GM21367 (cell line): ENCODE data around the gene TRPV3.

ENCODE experiments used
- ATAC-seq: cut with Tn5 transposase; IDR thresholded peaks from one replicate; pipeline ENCODE4 v1.9.1; 2021; ENCODE audit not compliant: unreplicated experiment

The TRPV3 gene

DNA sequence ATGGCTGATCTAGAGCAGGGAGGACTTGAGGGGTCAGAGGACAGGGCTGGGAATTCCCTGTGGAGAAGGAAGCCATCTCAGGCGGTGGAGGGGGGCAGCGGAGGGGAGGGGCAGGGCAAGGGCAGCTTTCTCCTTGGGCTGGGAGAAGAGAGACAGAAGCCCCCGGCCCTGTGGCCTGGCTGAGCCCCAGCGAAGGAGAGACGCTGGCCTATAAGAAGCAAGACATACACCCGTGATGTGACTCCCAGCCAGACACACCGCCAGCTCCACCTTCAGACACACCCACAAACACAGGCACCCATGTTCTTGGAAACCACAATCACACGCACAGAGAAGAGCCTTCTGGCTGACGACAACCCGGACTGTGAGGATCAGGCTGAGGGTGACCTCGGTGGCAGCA is 10.0 kb downstream of the TRPV3 start:
- ATAC-seq = no peak

DNA sequence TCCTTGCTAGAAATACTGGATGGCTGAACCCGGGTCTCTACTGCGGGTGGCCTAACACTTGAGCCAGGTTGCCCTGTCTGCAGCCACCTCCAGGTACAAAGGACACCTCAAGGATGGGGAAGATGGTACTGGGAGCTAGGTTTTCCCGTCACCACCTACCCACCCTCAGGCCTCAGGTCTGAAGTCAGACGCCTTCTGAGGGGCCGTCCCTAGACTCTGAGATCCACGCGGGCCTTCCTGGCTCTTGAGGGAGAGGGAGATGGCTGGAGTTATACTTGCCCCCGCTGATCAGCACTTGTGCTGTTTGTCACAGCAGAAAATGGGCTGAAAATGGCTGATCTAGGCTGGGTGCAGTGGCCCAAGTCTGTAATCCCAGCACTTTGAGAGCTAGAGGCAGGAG is 10.6 kb downstream of the TRPV3 start:
- no peak for ATAC-seq

DNA sequence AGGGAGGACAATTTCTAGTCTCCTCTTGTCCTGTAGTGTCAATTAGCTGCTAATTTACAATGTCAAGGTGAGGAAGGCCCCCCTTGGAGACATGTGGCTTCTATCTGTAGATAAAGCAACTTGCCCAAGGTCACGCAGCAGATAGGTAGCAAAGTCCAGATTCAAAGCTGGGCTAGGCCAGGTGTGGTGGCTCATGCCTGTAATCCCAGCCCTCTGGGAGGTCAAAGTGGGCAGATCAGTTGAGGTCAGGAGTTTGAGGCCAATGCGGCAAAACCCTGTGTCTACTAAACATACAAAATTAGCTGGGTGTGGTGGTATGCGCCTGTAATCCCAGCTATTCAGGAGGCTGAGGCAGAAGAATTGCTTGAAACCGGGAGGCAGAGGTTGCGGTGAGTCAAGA is 11.1 kb downstream of the TRPV3 start:
- no peak for ATAC-seq

DNA sequence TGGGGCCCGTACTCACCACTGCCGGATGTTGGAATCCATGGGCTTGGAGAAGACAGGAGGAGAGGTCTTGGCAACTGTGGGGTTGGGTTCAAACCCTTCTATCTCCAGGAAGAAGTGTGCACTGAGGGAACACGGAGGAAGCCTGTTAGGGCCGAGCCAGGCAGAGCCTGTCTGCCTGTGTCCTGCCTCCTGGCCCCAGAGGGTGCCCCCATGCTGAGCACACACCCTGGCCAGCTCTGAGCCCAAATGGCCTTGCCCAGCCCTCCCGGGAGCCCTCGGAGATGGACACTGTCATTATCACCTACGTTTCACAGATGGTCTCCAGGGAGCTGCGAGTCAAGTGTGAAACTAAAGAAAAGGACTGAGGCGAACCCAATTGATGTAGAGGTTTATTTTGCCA is 12.5 kb downstream of the TRPV3 start:
- no peak for ATAC-seq

DNA sequence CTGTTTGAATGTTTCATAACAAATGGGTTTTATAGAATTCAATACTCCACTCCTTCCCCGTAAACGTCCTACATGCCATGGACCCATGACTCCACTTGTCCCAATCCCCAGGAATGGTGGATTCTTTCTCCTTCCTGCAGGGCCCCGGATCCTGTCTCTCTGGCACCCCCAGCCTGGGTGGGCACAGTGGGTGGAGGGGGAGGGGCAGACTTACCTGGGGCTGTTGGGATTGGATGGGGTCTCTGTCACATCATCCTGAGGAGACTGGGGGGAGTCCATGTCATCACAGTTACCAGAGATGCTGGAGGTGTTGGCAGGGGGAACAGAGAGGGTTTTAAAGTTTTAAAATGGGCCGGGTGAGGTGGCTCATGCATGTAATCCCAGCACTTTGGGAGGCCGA is 13.2 kb downstream of the TRPV3 start:
- ATAC-seq = no peak

DNA sequence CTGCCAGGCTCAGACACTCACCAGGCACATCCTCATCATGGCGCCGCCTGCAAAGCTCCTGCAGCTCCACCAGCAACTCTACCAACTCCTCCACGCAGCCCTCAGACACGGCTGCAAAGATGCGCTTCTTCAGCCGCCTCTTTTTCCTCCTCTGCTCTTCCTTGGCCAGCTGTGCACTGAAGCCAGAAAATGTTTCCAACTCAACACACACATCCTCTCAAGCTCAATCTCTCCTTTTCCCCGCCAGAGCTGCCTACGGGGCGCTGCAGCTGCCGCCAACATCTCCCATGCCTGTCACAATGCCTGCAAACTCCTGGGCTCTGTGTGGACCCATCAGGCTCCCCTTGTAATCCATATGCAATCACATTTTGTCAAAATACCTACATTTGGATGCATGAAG is 14.2 kb downstream of the TRPV3 start:
- no peak for ATAC-seq

DNA sequence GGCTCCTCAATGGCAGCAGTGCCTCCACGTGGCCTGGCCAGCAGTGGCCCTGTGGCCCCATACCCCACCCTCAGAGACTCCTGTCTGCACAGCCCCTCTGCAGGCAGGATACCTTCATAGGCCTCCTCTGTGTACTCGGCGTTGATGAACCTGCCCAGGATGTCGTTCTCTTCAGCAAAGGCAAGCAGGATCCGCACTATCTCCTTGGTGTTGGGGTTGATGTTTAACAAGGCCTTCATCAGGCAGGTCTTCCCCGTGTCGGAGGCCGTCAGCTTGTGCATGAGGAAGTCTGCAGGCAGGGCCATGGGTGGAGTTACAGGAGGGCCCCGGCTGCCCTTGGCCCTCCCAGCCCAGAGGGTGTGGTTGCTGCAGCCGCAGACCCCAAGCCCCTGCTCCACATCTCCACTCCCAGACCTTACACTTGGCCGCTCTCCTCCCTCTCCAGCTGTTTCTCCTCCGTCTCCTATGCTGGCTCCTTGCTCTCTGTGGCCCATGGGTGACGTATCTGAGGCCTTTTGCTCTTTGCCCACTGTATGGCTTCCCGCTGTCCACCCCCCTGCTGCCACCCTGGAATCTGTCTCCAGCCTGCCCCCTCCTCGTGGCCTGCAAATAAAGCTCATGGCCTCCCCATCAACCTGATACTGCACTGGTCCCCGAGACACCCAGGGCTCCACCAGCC is 15.1 kb downstream of the TRPV3 start:
- no peak for ATAC-seq

DNA sequence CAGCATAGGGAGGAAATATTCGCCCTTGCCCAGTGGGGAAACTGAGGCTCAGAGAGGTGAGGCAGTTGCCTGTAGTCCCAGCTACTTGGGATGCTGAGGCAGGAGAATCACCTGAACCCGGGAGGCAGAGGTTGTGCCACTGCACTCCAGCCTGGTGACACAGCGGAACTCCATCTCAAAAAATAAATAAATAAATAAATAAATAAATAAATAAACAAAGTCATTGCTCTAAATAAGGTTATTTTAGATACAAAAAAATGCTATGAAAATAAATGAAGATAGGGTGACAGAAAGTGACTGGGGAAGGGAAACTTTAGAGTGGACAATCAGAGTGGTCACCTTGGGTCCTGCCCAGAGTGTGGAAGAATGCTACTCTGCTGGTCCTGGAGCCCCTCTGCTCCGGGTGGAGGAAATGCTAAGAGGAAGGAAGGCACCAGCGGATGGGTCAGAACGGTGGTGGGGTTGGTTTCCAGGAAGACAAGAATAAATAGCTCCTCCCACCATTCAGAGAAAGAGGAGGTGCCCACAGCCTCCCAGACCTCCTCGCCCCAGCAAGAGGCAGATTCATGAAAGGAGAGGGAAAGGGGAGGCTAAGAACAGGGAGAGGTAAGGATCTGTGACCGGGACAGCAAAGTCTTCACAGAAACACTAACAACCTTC is 17.6 kb downstream of the TRPV3 start:
- ATAC-seq = no peak

DNA sequence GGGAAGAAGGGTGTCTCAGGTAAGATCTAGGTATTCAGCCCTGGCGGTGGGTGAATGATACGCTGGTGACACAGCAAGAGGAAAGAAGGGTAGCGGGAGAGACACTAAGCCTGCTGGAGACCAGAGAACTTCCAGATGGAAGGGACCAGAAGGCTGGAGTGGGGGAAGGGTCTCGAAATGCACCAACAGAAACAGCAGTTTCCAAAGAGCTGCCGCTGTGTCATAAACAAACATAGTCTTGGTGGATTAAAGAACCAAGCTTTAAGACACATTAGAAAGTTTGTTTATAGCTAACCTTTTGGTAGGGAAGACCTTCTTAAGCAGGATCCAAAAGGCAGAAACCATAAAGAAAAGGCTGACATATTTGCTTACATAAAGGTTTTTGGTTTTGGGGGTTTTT is 20.9 kb downstream of the TRPV3 start:
- no peak for ATAC-seq

DNA sequence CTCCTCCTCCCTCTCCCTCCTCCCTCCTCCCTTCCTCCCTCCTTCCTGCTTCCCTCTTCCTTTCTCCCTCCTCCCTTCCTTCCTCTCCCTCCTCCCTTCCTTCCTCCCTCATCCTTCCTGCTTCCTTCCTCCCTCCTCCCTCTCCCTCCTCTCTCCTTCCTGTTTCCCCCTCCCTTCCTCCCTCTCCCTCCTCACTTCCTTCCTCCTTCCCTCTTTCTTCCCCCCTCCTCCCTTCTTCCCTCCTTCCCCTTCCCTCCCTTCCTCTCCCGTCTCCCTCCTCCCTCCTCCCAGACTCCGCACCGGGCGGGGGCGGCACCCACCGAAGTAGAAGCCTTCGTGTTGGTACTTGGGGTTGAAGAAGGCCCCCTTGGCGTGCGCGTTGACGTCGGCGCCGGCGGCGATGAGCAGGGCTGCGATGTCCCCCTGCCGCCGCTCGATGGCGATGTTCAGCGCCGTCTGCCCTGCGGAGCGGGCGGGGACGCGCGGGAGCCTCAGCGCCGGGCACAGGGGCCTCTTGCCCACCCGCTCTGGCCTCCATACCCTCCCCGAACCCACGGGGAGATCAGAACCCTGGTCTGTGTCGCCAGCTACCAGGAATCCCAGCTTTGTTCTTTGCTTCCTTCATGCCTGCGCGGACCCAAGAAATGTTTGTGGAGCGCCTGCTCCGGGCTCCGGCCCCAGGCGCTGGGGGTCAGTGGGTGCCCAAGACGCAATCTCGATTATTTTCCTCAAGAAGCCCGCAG is 22.2 kb downstream of the TRPV3 start:
- no peak for ATAC-seq

DNA sequence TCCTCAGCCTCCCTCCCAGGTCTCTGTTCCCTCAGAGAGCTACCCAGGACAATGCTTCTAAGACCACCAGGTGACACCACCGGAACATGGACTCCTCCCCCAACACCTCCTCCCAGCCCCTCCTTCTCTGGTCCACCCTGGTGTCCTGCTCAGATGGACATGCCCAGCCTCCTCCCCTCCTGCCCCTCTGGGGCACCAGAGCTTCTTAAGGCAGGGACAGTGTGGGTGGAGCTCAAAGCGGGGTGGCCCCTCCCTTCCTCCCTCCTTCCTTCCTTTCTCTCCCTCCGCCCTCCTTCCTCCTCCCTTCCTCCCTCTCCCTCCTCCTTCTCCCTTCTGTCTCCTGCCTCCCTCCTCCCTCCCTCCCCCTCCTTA is 22.7 kb downstream of the TRPV3 start:
- no peak for ATAC-seq

DNA sequence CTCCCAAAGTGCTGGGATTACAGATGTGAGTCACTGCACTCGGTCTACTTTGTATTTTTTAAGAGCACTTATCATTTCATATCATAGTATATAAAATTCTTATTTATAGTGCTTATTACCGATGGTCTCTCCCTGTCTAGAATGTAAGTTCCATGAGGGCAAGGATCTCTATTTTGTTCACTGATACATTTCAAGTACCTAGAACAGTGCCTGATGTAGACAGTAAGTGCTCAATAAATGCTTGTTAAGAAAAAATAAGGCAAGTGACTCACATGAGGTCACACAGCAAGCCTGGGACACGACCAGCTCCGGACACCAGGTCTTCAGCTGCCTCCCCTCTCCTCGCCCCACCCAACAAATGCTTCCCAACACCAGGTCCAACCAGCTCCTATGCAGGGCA is 23.9 kb downstream of the TRPV3 start:
- ATAC-seq = no peak

DNA sequence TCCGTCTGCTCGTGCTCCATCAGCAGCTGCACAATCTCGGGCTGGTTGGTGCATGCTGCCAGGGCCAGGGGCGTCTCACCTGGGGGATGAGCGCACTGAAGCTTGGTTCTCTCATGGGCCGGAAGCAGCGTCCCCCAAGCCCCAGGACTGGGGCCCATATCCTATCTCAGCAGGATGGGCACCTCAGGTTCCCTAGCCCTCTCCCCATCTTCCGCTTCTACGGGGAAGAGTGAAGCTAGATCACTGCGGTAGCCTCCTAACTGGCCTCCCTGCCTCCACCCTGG is 24.8 kb downstream of the TRPV3 start:
- ATAC-seq = no peak

DNA sequence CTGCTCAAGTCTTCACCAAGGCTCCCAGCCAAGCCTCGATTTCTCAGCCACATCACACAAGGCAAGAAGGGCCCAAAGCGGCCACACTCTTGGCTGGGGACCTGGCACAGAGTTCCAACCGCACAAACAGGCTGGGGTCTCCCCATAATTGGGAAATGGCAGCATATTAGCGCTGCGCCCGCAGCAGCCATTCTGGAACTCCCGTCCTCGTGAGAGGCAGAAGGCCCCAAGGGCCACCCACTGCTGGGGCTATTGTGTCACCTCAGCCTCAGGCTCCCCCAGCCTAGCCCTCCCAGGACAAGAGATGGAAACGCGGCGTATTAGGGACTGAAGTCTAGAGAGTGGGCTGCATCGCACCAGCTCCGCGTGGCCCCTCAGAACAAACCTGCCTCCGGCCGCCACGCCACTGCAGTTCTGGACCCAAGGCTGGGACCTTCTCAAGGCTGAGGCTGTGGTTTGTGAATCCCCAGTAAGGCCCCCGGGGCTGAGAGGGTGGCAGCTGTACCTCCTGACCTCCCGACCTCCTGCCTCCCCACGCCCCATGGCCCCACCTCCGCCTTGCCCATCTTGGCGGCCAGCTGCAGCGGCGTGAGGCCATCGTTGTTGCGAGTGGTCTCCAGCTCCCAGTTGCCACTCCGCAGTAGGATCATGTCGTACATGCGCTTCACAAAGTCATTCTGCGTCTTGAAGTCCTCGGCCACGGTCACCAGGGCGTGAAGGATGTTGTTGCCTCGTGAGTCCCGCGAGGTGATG is 25.3 kb downstream of the TRPV3 start:
- no peak for ATAC-seq

DNA sequence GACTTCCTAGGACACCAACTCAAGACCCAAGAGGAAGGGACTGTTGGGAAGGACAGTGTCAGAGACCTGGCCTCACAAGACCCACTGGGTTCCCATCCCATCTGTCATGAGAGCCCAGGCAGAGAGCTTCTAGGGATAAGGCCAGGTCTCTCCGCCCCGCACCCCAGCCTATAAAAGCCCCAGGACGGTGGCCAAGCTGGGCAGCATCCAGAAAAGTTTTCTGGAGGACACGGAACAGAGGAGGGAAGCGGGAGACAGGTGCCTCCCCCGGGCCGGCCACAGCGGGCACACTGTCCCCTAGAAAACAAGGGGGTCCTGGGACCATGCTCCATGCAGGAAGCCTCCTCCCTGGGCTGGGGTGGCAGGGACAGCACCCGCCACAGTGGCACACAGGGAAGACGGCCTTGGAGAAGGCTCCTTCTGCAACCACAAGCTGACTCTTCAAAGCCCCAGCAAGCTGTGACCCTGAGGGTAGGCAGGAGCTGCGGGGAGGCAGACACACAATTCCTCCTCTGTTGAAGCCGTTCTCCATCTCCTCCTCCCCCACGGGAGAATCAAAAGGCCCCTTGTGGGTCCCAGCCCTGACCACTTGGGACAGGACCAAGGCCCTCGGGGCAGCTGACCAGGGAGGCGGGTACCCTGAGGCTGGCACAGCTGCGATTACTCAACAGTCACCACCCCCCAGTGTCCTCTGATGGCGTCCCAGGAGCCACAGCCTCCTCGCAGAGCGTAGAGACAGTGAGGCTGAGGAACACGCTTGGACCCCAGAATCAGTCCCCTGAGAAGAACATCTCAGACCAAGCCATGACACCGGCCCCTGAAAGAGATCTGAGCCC is 26.1 kb downstream of the TRPV3 start:
- ATAC-seq = no peak

DNA sequence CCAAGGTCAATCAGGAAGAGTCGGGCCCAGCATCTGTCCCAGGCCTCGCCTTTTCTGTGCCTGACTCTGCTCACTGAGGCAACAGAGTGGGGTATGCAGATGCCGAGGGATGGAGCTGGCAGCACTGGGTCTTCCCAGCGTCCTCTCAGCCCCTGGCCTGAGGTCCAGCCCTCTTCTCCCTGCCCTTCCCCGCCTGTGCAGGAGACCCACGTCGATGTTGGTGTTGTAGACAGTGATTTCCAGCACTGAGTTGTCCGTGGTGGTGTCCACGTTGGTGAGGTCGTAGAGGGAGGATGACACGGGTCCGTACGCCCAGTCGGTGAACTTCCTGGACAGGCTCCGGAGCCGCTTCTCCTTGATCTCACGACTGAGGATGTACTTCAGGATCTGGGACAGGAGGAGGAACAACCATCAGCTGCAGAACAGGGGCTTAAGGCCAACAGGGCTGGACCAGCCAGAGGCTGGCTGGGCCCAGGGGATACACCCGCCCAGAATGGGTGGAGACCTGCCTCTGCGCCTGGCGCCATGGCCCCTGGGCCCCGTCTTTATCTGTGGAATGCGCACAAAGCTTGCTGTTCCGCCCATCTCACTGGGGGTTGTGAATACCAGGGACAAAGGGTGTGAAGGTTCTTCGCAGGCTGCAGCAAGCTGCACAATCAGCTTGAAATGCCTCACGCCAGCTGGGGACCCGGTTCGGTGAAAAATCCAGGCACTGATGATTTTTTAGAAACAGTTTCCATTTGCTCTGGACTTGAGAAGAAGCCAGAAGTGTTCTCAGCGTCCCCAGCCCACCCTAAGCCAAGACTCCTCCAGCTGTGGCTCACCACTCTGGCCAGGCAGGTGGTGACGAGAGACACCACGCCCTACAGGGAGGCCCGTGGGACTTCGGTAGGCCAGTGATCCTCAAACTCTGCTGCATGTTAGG is 27.5 kb downstream of the TRPV3 start:
- ATAC-seq = no peak

DNA sequence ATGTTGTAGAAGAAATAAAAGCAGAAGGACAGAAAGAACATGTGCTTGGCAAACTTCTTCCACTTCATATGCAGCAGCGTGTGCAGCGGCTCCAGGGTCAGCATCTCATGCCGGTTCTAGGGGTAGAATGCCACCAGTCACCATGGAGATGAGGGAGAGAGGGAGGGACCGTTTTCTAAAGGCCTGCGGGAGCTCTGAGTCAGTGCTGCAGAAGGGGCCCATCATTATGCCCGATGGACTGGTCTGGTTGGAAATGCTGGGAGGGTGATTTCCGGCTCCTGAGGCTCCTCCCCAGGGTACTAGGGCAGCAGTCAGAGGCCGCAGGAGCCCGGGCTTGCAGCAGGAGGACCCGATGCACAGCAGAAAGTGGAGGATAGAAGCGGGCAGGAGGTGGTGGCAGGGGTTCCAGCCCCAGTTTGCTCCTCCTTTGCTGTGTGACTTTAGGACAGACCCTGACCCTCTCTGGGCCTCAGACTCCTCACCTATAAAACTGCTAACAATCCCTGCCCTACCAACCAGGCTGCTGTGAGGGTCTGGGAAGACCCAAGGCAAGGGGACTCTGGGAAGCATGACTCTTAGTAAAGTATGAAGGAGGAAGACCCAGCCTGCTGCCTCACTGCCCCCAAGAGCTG is 28.6 kb downstream of the TRPV3 start:
- ATAC-seq = no peak

DNA sequence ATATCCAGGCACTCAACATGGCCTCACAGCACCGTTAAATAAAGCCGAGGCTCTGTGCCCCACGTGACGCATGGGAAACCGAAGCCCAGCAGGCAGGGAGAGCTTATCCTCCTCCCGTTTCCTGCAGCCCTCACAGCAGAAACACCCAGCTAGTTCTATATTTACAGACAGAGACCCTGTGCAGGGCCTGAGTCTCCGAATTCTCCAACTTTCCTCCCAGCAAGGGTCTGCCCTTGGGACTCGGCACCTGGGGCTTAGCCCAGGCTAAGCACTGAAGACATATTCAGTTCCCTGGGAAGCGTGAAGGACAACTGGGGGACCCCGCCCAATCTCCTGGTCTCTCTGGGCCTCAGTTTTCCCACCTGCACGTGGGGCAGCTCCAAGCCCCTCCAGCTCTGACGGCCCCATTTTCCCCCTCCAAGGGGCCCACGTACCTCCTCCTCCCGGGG is 29.2 kb downstream of the TRPV3 start:
- no peak for ATAC-seq

DNA sequence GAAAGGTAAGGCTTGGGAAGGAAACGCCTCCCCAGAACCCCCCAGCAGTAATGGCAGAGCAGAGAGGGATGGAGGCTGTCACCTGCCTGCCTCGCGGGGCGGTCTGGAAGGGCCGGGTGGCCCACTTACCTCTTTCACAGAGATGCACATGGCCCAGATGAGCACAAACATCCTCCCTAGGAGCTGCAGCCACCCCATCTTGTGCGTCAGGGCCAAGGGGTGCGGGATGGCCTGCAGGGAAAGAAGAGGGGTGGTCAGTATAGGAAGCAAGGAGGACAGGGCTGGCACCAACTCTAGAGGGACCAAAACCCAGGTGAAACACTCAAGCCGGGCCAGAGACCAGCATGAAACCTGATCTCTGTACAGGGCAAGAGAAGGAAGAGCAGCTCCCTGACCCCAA is 29.7 kb downstream of the TRPV3 start:
- no peak for ATAC-seq
